ENCODE measurements around the gene ZNF324.
"Not testable (repeated sequence)": the region's sequence is repeated elsewhere in the genome, so short reads cannot be mapped to it uniquely, and the experiment has no call there.

DNA sequence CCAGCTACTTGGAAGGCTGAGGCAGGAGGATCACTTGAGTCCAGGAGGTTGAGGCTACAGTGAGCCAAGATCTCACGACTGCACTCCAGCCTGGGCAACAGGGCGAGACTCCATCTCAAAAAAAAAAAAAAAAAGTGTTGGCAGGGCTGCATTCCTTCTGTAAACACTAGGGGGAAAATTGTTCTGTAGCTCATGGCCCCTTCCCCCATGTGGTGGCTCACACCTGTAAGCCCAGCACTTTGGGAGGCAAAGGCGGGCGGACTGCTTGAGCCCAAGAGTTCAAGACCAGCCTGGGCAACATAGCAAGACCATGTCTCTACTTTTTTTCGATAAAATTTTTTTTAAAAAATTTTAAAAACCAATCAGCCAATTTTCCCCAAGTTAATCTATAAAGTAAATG, 17.5 kb downstream of the ZNF324 start:
- TF ChIP-seq CTCF (conservative IDR thresholded peaks at IDR 0.05; ENCODE audit: low read length); EZH2phosphoT487 (IDR thresholded peaks at IDR 0.05; ENCODE audit: borderline replicate concordance, low read depth, low read length): not testable (repeated sequence)
